K562 (cell line): ENCODE data around the gene PPM1H. TPM values are rescaled to one million over a fixed set of nuclear protein-coding genes. Genes with fewer than 3 reads are reported as not detected.

Experiments
- ATAC-seq: fragments of 200-7000 bp; cut with Tn5 transposase; 3 replicates; pipeline ENCODE4 v1.9.1; 2020; ENCODE audit warnings: moderate library complexity
- BruUV-seq: library from RNA; stranded (reverse); fragments of 400-500 nt; replicated peaks from 2 replicates; lab custom pipeline; 2021; lab: Mats Ljungman, UMichigan
- CTCF ChIA-PET: fragments of 300-600 bp; formaldehyde crosslinking; extraction: SDS; loops from one replicate; lab custom pipeline; 2021; ENCODE audit warnings: low intra/inter-chr PET ratio; lab: Yijun Ruan, JAX
- POLR2A ChIA-PET: fragments of 300-600, 350-650 bp; sonication (Branson Sonifier 250); formaldehyde crosslinking; extraction: SDS; loops from one replicate; lab custom pipeline; 2021; ENCODE audit warnings: antibody characterized with exemption, inconsistent platforms; lab: Yijun Ruan, JAX
- DNase-seq, 4 experiments: peaks; one replicate each; pipeline versions ENCODE4 v3.0.0 to v3.0.0-alpha.2; 2011 to 2018; ENCODE audit warnings: low spot score in 3 of 4, mixed read lengths in 3 of 4; ENCODE audit errors: extremely low read depth in 1 of 4
- FAIRE-seq: peaks from 2 replicates; lab custom pipeline; 2011; peaks lifted over from hg19 to GRCh38; lab: Jason Lieb, UNC
- H2AFZ ChIP-seq: 2 replicates; pipeline ENCODE4 v1.6.0; 2011; ENCODE audit warnings: low read depth, low read length, control low read depth, inconsistent platforms
- H3K27ac ChIP-seq: fragments of 200-600 bp; 3 replicates; pipeline ENCODE4 v1.8.0; 2011; ENCODE audit warnings: low read depth, mild to moderate bottlenecking, control low read depth, inconsistent platforms, low read length, moderate library complexity, mixed read lengths; ENCODE audit errors: extremely low read depth
- H3K27me3 ChIP-seq, 2 experiments: fragments of 300-600 bp in 1 of 2; 2 replicates in 1 of 2; 3 replicates in 1 of 2; pipeline versions ENCODE4 v1.6.0 to v1.8.0; 2011; ENCODE audit warnings: inconsistent platforms in 2 of 2, low read length in 2 of 2, mild to moderate bottlenecking in 1 of 2, mixed read lengths in 1 of 2, moderate library complexity in 1 of 2; ENCODE audit not compliant: control insufficient read depth in 2 of 2, insufficient read depth in 2 of 2
- H3K36me3 ChIP-seq: fragments of 300-600 bp; 3 replicates; pipeline ENCODE4 v1.8.0; 2011; ENCODE audit warnings: mild to moderate bottlenecking, low read length, inconsistent platforms; ENCODE audit not compliant: control insufficient read depth, insufficient read depth
- H3K4me1 ChIP-seq, 2 experiments: fragments of 200-600 bp in 1 of 2; replicated peaks in 1 of 2; 2 replicates in 1 of 2; 3 replicates in 1 of 2; pipeline versions ENCODE4 v1.5.1 to v1.8.0; 2011; ENCODE audit warnings: inconsistent platforms in 2 of 2, low read length in 2 of 2, mild to moderate bottlenecking in 1 of 2, mixed read lengths in 1 of 2, moderate library complexity in 1 of 2; ENCODE audit not compliant: control insufficient read depth in 2 of 2, insufficient read depth in 2 of 2
- H3K4me2 ChIP-seq: 2 replicates; pipeline ENCODE4 v1.6.1; 2011; ENCODE audit warnings: low read length, control low read depth, inconsistent platforms, mixed read lengths; ENCODE audit not compliant: insufficient read depth
- H3K4me3 ChIP-seq: fragments of 200-600 bp; sonication (generic), shearing (Covaris generic); 2 replicates; pipeline ENCODE4 v1.5.1; 2016; ENCODE audit warnings: control low read depth, inconsistent platforms
- H3K79me2 ChIP-seq: fragments of 200-600 bp; 3 replicates; pipeline ENCODE4 v1.8.0; 2011; ENCODE audit warnings: low read length, inconsistent platforms; ENCODE audit not compliant: control insufficient read depth, insufficient read depth
- H3K9ac ChIP-seq, 2 experiments: 2 replicates each; pipeline versions ENCODE4 v1.6.0 to v1.6.1; 2011; ENCODE audit warnings: low read depth in 2 of 2, low read length in 2 of 2, control low read depth in 1 of 2, inconsistent platforms in 1 of 2, mild to moderate bottlenecking in 1 of 2, mixed read lengths in 1 of 2; ENCODE audit not compliant: insufficient read depth in 1 of 2
- H3K9me1 ChIP-seq: one replicate; pipeline ENCODE4 v1.6.0; 2011; ENCODE audit warnings: inconsistent platforms, mild to moderate bottlenecking, low read length, moderate library complexity; ENCODE audit not compliant: control insufficient read depth, insufficient read depth
- H3K9me3 ChIP-seq: replicated peaks from 2 replicates; pipeline ENCODE4 v1.5.1; 2011; ENCODE audit warnings: low read depth, low read length, inconsistent platforms; ENCODE audit not compliant: control insufficient read depth, insufficient read depth
- H4K20me1 ChIP-seq: replicated peaks from 2 replicates; pipeline ENCODE4 v1.6.1; 2011; ENCODE audit warnings: low read length, inconsistent platforms, mixed read lengths; ENCODE audit not compliant: control insufficient read depth, insufficient read depth
- ASH1L ChIP-seq: fragments of 450-650 bp; IDR thresholded peaks from 2 replicates; pipeline ENCODE4 v1.6.1; 2018; ENCODE audit warnings: borderline replicate concordance, mild to moderate bottlenecking, low read depth; ENCODE audit not compliant: partially characterized antibody
- CREM ChIP-seq: IDR thresholded peaks from 2 replicates; pipeline ENCODE4 v1.6.1; 2014; ENCODE audit warnings: antibody characterized with exemption, low read depth
- DLX4 ChIP-seq: fragments of 250-450 bp; sonication (Bioruptor Pico); IDR thresholded peaks from 2 replicates; pipeline ENCODE4 v1.6.1; 2021; ENCODE audit warnings: mild to moderate bottlenecking
- FOXM1 ChIP-seq, 2 experiments: fragments of 450-650 bp in 1 of 2; sonication (generic) in 1 of 2; formaldehyde crosslinking in 1 of 2; IDR thresholded peaks; 2 replicates each; pipeline versions ENCODE4 v1.6.1 to v1.9.0; 2017 to 2022; ENCODE audit warnings: low read depth in 2 of 2, mild to moderate bottlenecking in 2 of 2, missing genetic modification reagents in 1 of 2, moderate library complexity in 1 of 2
- IFI16 ChIP-seq: fragments of 250-450 bp; sonication (Bioruptor Pico); IDR thresholded peaks from 2 replicates; pipeline ENCODE4 v2.1.2; 2022; ENCODE audit warnings: mild to moderate bottlenecking, inconsistent platforms
- MYBL2 ChIP-seq, 2 experiments: fragments of 450-650 bp in 1 of 2; sonication (generic) in 1 of 2; formaldehyde crosslinking in 1 of 2; IDR thresholded peaks; 2 replicates each; pipeline versions ENCODE4 v1.6.1 to v1.8.1; 2017 to 2022; ENCODE audit warnings: borderline replicate concordance in 1 of 2, inconsistent platforms in 1 of 2, low read depth in 1 of 2, mild to moderate bottlenecking in 1 of 2, missing genetic modification reagents in 1 of 2, moderate library complexity in 1 of 2
- MYC ChIP-seq, 2 experiments: fragments of 250-450 bp in 1 of 2; sonication (Bioruptor Pico) in 1 of 2; IDR thresholded peaks; 2 replicates each; pipeline versions ENCODE4 v1.5.1 to v1.6.1; 2012 to 2021; ENCODE audit warnings: low read depth in 2 of 2, borderline replicate concordance in 1 of 2, improper control_type of control experiment in 1 of 2, low read length in 1 of 2, mild to moderate bottlenecking in 1 of 2, moderate library complexity in 1 of 2
- NFATC3 ChIP-seq: fragments of 450-650 bp; IDR thresholded peaks from 2 replicates; pipeline ENCODE4 v1.6.1; 2017; ENCODE audit warnings: mild to moderate bottlenecking
- RAD21 ChIP-seq, 2 experiments: fragments of 250-450 bp in 1 of 2; fragments of 450-650 bp in 1 of 2; sonication (Bioruptor Pico) in 1 of 2; formaldehyde crosslinking in 1 of 2; IDR thresholded peaks in 1 of 2; conservative IDR thresholded peaks in 1 of 2; 2 replicates each; pipeline versions ENCODE4 v1.4.0 to v1.8.0; 2020 to 2022; ENCODE audit warnings: mild to moderate bottlenecking in 2 of 2, moderate library complexity in 1 of 2
- SNRNP70 ChIP-seq: fragments of 200-400 bp; formaldehyde crosslinking; optimal IDR thresholded peaks from 2 replicates; pipeline ENCODE3; 2017; ENCODE audit warnings: low read depth, low read length
- ZNF311 ChIP-seq: fragments of 250-450 bp; sonication (Bioruptor Pico); IDR thresholded peaks from 2 replicates; pipeline ENCODE4 v1.4.0; 2020; ENCODE audit warnings: mild to moderate bottlenecking, moderate library complexity
- ZNF586 ChIP-seq: fragments of 450-650 bp; formaldehyde crosslinking; conservative IDR thresholded peaks from 2 replicates; pipeline ENCODE4 v1.4.0; 2020; ENCODE audit warnings: mild to moderate bottlenecking, moderate library complexity
- WGBS: fragments of 100-300 bp; shearing (Covaris generic); methylation state at CpG from one replicate; pipeline ENCODE4 v1.1.6; 2016; ENCODE audit warnings: low coverage, mixed read lengths; ENCODE audit not compliant: insufficient coverage; ENCODE audit errors: missing lambda C conversion rate; 5-methylcytosine and 5-hydroxymethylcytosine counted together
- in situ Hi-C: fragments of 300-500 bp; cut with MboI; formaldehyde crosslinking; loops from 4 replicates; pipeline ENCODE4 v1.15.0; 2018; ENCODE audit warnings: inconsistent platforms, mixed read lengths
- intact Hi-C: fragments of 100-400 bp; cut with micrococcal nuclease; formaldehyde crosslinking; loops from 2 replicates; pipeline ENCODE4 v1.14.2; 2022
- polyA plus RNA-seq, 8 experiments: library from polyadenylated mRNA; depleted of rRNA in 4 of 8; stranded (reverse) in 5 of 8; unstranded in 3 of 8; fragments of >200 nt; fragmentation: Nextera tagmentation in 2 of 8; fragmentation: Illumina TruSeq in 1 of 8; extraction: Ambion mirVana in 2 of 8; extraction: Trizol in 1 of 8; gene quantifications; 2 replicates each; pipeline versions ENCODE4 v1.2.1 to v1.2.3, GENCODE V29; 2011 to 2014; ENCODE audit warnings: inconsistent platforms in 1 of 8, missing spikeins in 1 of 8
- total RNA-seq, 7 experiments: library from RNA; depleted of rRNA in 6 of 7; stranded (reverse); fragments of >200 nt in 6 of 7; fragmentation: Illumina TruSeq in 2 of 7; extraction: Trizol in 2 of 7; gene quantifications; 2 replicates each; pipeline versions ENCODE4 v1.2.1 to v1.2.3, GENCODE V29; 2011 to 2021; ENCODE audit warnings: low replicate concordance in 1 of 7

PPM1H gene
- total and polyA plus RNA-seq, 9 of the 15 experiments (the other 6 are each of a cell fraction or from before 2014, with no cell fraction given) = 5.3 to 29.3 (median 11.3) TPM

- WGBS = 69% methylated on average over 3 of the region's 3 CpGs
- no TSS peak for BruUV-seq
Measured at GRCh38 chr12:62882696-62883095, 52.3 kb downstream of the PPM1H start.

GRCh38 chr12:62882140-62882539, 52.8 kb downstream of the PPM1H start:
- H3K27me3 ChIP-seq = no peaks in the 10 kb centered on the region
- H3K4me2 ChIP-seq = no peak overlapping the region
- WGBS = 50% methylated on average over 3 of the region's 3 CpGs
- intact Hi-C loops = no loop called here
- no peak overlapping the region for H3K9ac ChIP-seq
- H3K36me3 ChIP-seq = peaks cover 7% of the 10 kb centered on the region; the same call in 1 of the 3 replicates
- in situ Hi-C loops = no loop called here
- H4K20me1 ChIP-seq = no peaks in the 10 kb centered on the region
- ChIA-PET POLR2A (no interaction called here), CTCF (no interaction called here)
- FAIRE-seq (no peak), ATAC-seq (no peak), DNase-seq (no peak)
- H3K9me1 ChIP-seq = no peaks in the 10 kb centered on the region
- no peaks in the 10 kb centered on the region for H3K9me3 ChIP-seq
- H3K4me3 ChIP-seq = no peak overlapping the region
- no TSS peak for BruUV-seq
- no peak overlapping the region for H2AFZ ChIP-seq
- no peak overlapping the region for H3K27ac ChIP-seq
- no peaks in the 10 kb centered on the region for H3K79me2 ChIP-seq
- H3K4me1 ChIP-seq = peaks cover 0 to 5% of the 10 kb centered on the region in 2 experiments; a peak in 3 of 5 replicates
- TF ChIP-seq SNRNP70 (no peak), DLX4 (CRISPR knock-in tag) (no peak), ASH1L (no peak), IFI16 (CRISPR knock-in tag) (no peak), MYBL2 (IDR thresholded peaks at IDR 0.05; ENCODE audit: low read depth) (no peak), MYBL2 (CRISPR knock-in tag; IDR thresholded peaks at IDR 0.05; ENCODE audit: borderline replicate concordance) (no peak), ZNF586 (CRISPR knock-in tag) (no peak), MYC (IDR thresholded peaks at IDR 0.05; ENCODE audit: low read depth, low read length) (no peak), MYC (CRISPR knock-in tag; IDR thresholded peaks at IDR 0.05; ENCODE audit: borderline replicate concordance, low read depth) (no peak), FOXM1 (IDR thresholded peaks at IDR 0.05; ENCODE audit: low read depth) (no peak), FOXM1 (CRISPR knock-in tag; IDR thresholded peaks at IDR 0.05; ENCODE audit: low read depth) (no peak)

More at GRCh38 chr12:62882696-62883095, 52.3 kb downstream of the PPM1H start:
- in situ Hi-C loops = no loop called here
- 0 out of 3 replicates have a peak, but pooled peaks cover under 1% of the 10 kb centered on the region for H3K79me2 ChIP-seq
- intact Hi-C loops = no loop called here
- no peaks in the 10 kb centered on the region for H3K9me1 ChIP-seq
- no peak overlapping the region for H3K4me2 ChIP-seq
- H3K36me3 ChIP-seq = peaks cover 7% of the 10 kb centered on the region; the same call in 1 of the 3 replicates
- H2AFZ ChIP-seq = no peak overlapping the region
- no peak overlapping the region for H3K27ac ChIP-seq
- H3K4me3 ChIP-seq = no peak overlapping the region
- no peak for ATAC-seq
- DNase-seq = no peak
- TF ChIP-seq RAD21 (CRISPR knock-in tag; conservative IDR thresholded peaks at IDR 0.05 in 1 of 2, IDR thresholded peaks at IDR 0.05 in 1 of 2) (no peak), ZNF311 (CRISPR knock-in tag) (no peak), CREM (no peak), NFATC3 (no peak)
- H3K4me1 ChIP-seq = peaks cover 0 to 5% of the 10 kb centered on the region in 2 experiments; a peak in 3 of 5 replicates
- no peak for FAIRE-seq
- ChIA-PET POLR2A (no interaction called here), CTCF (no interaction called here)
- H4K20me1 ChIP-seq = no peaks in the 10 kb centered on the region
- H3K27me3 ChIP-seq = no peaks in the 10 kb centered on the region
- H3K9ac ChIP-seq = no peak overlapping the region
- H3K9me3 ChIP-seq = no peaks in the 10 kb centered on the region
